ENCODE measurements around the gene ELP2.

- TF ChIP-seq CTCF (IDR thresholded peaks at IDR 0.05): no peak
- TF ChIP-seq POLR2AphosphoS5 (IDR thresholded peaks at IDR 0.05): no peak
- TF ChIP-seq POLR2A (IDR thresholded peaks at IDR 0.05): no peak
Observed at GRCh38 chr18:36214811-36215210, 85.1 kb downstream of the ELP2 start.
